ENCODE measurements around the gene PTPRR. TPM values are rescaled to one million over a fixed set of nuclear protein-coding genes. Genes with fewer than 3 reads are reported as not detected.

PTPRR gene
- total RNA-seq, 4 donors from 2014 or later: 0.12 to 0.67 (median 0.45) TPM

GRCh38 chr12:70919176-70919575, 1.4 kb downstream of the PTPRR start:
- peaks cover 0 to 8% (median 0%) of the 10 kb centered on the region in 3 donors for H3K4me1 ChIP-seq
- no peaks in the 10 kb centered on the region for H3K36me3 ChIP-seq
- TF ChIP-seq EP300 (IDR thresholded peaks at IDR 0.05) (no peak), POLR2A (IDR thresholded peaks at IDR 0.05) (no peak), POLR2AphosphoS5 (IDR thresholded peaks at IDR 0.05) (no peak)
- TF ChIP-seq, protein P1, sequence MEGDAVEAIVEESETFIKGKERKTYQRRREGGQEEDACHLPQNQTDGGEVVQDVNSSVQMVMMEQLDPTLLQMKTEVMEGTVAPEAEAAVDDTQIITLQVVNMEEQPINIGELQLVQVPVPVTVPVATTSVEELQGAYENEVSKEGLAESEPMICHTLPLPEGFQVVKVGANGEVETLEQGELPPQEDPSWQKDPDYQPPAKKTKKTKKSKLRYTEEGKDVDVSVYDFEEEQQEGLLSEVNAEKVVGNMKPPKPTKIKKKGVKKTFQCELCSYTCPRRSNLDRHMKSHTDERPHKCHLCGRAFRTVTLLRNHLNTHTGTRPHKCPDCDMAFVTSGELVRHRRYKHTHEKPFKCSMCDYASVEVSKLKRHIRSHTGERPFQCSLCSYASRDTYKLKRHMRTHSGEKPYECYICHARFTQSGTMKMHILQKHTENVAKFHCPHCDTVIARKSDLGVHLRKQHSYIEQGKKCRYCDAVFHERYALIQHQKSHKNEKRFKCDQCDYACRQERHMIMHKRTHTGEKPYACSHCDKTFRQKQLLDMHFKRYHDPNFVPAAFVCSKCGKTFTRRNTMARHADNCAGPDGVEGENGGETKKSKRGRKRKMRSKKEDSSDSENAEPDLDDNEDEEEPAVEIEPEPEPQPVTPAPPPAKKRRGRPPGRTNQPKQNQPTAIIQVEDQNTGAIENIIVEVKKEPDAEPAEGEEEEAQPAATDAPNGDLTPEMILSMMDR (IDR thresholded peaks at IDR 0.05): no peak
- WGBS, 2 donors (ENCODE audit: low coverage in 1 of 2): 69 to 80% methylated on average over 2 of the region's 2 CpGs
- no peak overlapping the region for H3K27ac ChIP-seq
- no peaks in the 10 kb centered on the region for H3K9me3 ChIP-seq
- ATAC-seq: no peak
- peaks cover 34% of the 10 kb centered on the region for H3K27me3 ChIP-seq
- H3K4me3 ChIP-seq: no peak overlapping the region

GRCh38 chr12:70918321-70918720, 2.2 kb downstream of the PTPRR start:
- ATAC-seq: no peak
- no peak overlapping the region for H3K4me3 ChIP-seq
- H3K4me1 ChIP-seq: peaks cover 0 to 8% (median 0%) of the 10 kb centered on the region in 3 donors
- no peaks in the 10 kb centered on the region for H3K36me3 ChIP-seq
- peaks cover 34% of the 10 kb centered on the region for H3K27me3 ChIP-seq
- TF ChIP-seq POLR2AphosphoS5 (IDR thresholded peaks at IDR 0.05) (no peak), EP300 (IDR thresholded peaks at IDR 0.05) (no peak), POLR2A (IDR thresholded peaks at IDR 0.05) (no peak)
- TF ChIP-seq, protein P1 (IDR thresholded peaks at IDR 0.05): no peak
- no peaks in the 10 kb centered on the region for H3K9me3 ChIP-seq
- WGBS, 2 donors (ENCODE audit: low coverage in 1 of 2): 56 to 70% methylated on average over 1 of the region's 1 CpG
- H3K27ac ChIP-seq: no peak overlapping the region

- H3K27ac ChIP-seq: no peak overlapping the region
- no peaks in the 10 kb centered on the region for H3K36me3 ChIP-seq
- H3K9me3 ChIP-seq: no peaks in the 10 kb centered on the region
- no peaks in the 10 kb centered on the region for H3K27me3 ChIP-seq
- no peak for TF ChIP-seq EP300 (IDR thresholded peaks at IDR 0.05)
- no peak for TF ChIP-seq POLR2A (IDR thresholded peaks at IDR 0.05)
- TF ChIP-seq, protein P1 (IDR thresholded peaks at IDR 0.05): no peak
- no peaks in the 10 kb centered on the region for H3K4me1 ChIP-seq
- WGBS, 2 donors (ENCODE audit: low coverage in 1 of 2): 43 to 67% methylated on average over 1 of the region's 1 CpG
- ATAC-seq: no peak
- no peak overlapping the region for H3K4me3 ChIP-seq
Measured at GRCh38 chr12:70910666-70911065, 9.9 kb downstream of the PTPRR start.

GRCh38 chr12:70908978-70909377, 11.6 kb downstream of the PTPRR start:
- no peak for ATAC-seq
- no peak overlapping the region for H3K27ac ChIP-seq
- H3K36me3 ChIP-seq: no peaks in the 10 kb centered on the region
- 50% methylated on average over 1 of the region's 1 CpG; no CpG with 5 or more reads in 1 of the 2 donors for WGBS, 2 donors (ENCODE audit: low coverage in 1 of 2)
- H3K4me3 ChIP-seq: no peak overlapping the region
- TF ChIP-seq, protein P1 (IDR thresholded peaks at IDR 0.05): no peak
- TF ChIP-seq POLR2AphosphoS5 (IDR thresholded peaks at IDR 0.05) (no peak), EP300 (IDR thresholded peaks at IDR 0.05) (no peak), POLR2A (IDR thresholded peaks at IDR 0.05) (no peak)
- H3K9me3 ChIP-seq: no peaks in the 10 kb centered on the region
- no peaks in the 10 kb centered on the region for H3K4me1 ChIP-seq
- no peaks in the 10 kb centered on the region for H3K27me3 ChIP-seq

GRCh38 chr12:70907412-70907811, 13.1 kb downstream of the PTPRR start:
- no peaks in the 10 kb centered on the region for H3K4me1 ChIP-seq
- no peak overlapping the region for H3K4me3 ChIP-seq
- ATAC-seq: no peak
- H3K36me3 ChIP-seq: no peaks in the 10 kb centered on the region
- 73 to 95% methylated on average over 2 of the region's 2 CpGs for WGBS, 2 donors (ENCODE audit: low coverage in 1 of 2)
- no peak overlapping the region for H3K27ac ChIP-seq
- no peaks in the 10 kb centered on the region for H3K27me3 ChIP-seq
- TF ChIP-seq POLR2A (IDR thresholded peaks at IDR 0.05) (no peak), EP300 (IDR thresholded peaks at IDR 0.05) (no peak), POLR2AphosphoS5 (IDR thresholded peaks at IDR 0.05) (no peak)
- TF ChIP-seq, protein P1 (IDR thresholded peaks at IDR 0.05): no peak
- no peaks in the 10 kb centered on the region for H3K9me3 ChIP-seq

All from gastroesophageal sphincter (tissue), 4 donors.